ENCODE results near the gene MAEL. TPM values are rescaled to one million over a fixed set of nuclear protein-coding genes. Genes with fewer than 3 reads are reported as not detected.

The MAEL gene
- total and polyA plus RNA-seq, 2 of the 8 experiments (the other 6 are each of a cell fraction or from before 2014, with no cell fraction given), result 0.03 TPM; not detected in 1

- no peak overlapping the region for H3K23ac ChIP-seq (ENCODE audit: insufficient read length)
- no peak overlapping the region for H2BK12ac ChIP-seq (ENCODE audit: low read depth, low read length)
- no peak overlapping the region for H2BK120ac ChIP-seq (replicated peaks; ENCODE audit: low read depth, low read length)
- no peak overlapping the region for H3K4me3 ChIP-seq (ENCODE audit: extremely low read depth in 1 of 4, insufficient read depth in 2 of 4, low read depth in 3 of 4, low read length in 4 of 4)
- no peak overlapping the region for H3K4me2 ChIP-seq (ENCODE audit: insufficient read depth in 1 of 2, low read depth in 2 of 2, low read length in 2 of 2)
- H2BK20ac ChIP-seq (ENCODE audit: low read length), result no peak overlapping the region
- peaks cover 8% of the 10 kb centered on the region; the same call in 1 of the 2 replicates for H3K23me2 ChIP-seq (ENCODE audit: low read depth, low read length)
- WGBS, 2 experiments (ENCODE audit: extremely low coverage in 1 of 2, insufficient coverage in 1 of 2, insufficient read length in 1 of 2, insufficient replicate concordance in 2 of 2, low coverage in 1 of 2, low lambda C conversion rate in 2 of 2, missing lambda C conversion rate in 1 of 2), result 72% methylated on average over 2 of the region's 2 CpGs; no CpG with 5 or more reads in 1 of the 2 experiments
- no peak overlapping the region for H2AK5ac ChIP-seq (ENCODE audit: low read depth, low read length)
- H3K27ac ChIP-seq (ENCODE audit: low read depth, low read length), result no peak overlapping the region
- no peak overlapping the region for H2BK5ac ChIP-seq (ENCODE audit: low read depth, low read length)
- peak overlapping the region; percentile 70; the same call in 1 of the 2 replicates for H2AFZ ChIP-seq (ENCODE audit: low read length)
- no peaks in the 10 kb centered on the region for H3K79me1 ChIP-seq (ENCODE audit: low read depth, low read length)
- ChIA-PET CTCF (ENCODE audit: partially characterized antibody) (interaction anchor here (0.9 to 6.2 kb wide), 3 partner anchors 65 to 88 kb away, joined by 3 to 43 read pairs (median 5); no protein-coding TSS in a partner anchor), POLR2A (ENCODE audit: partially characterized antibody) (no interaction called here)
- no peaks in the 10 kb centered on the region for H3K79me2 ChIP-seq (ENCODE audit: control insufficient read depth in 1 of 2, insufficient read depth in 2 of 2, low read length in 2 of 2)
- H4K20me1 ChIP-seq (replicated peaks in 1 of 2; ENCODE audit: control insufficient read depth in 1 of 2, insufficient read depth in 2 of 2, low read length in 2 of 2), result peaks cover 2% of the 10 kb centered on the region in 2 experiments
- no peak overlapping the region for H3K56ac ChIP-seq (replicated peaks; ENCODE audit: insufficient read length, low read depth, low read length)
- no peak overlapping the region for H4K5ac ChIP-seq (ENCODE audit: insufficient read length, low read depth, low read length)
- peaks cover 24 to 44% (median 37%) of the 10 kb centered on the region in 4 experiments for H3K27me3 ChIP-seq (replicated peaks in 1 of 4; ENCODE audit: control insufficient read depth in 3 of 4, extremely low read depth in 1 of 4, insufficient read depth in 3 of 4, low read length in 3 of 4)
- no peak overlapping the region for H3K9ac ChIP-seq (replicated peaks in 1 of 4; ENCODE audit: extremely low read depth in 1 of 4, low read depth in 3 of 4, low read length in 3 of 4)
- DNase-seq (ENCODE audit: low read depth in 1 of 2, low spot score in 2 of 2), result no peak
- no peaks in the 10 kb centered on the region for H3K9me3 ChIP-seq (ENCODE audit: insufficient read depth in 2 of 2, low read depth in 1 of 2, low read length in 1 of 2)
- peaks cover 0 to 11% (median under 1%) of the 10 kb centered on the region in 4 experiments; a peak in 3 of 7 replicates for H3K4me1 ChIP-seq (replicated peaks in 1 of 4; ENCODE audit: control insufficient read depth in 3 of 4, insufficient read depth in 4 of 4, low read length in 3 of 4)
- FAIRE-seq, result no peak
- H3K4ac ChIP-seq (replicated peaks; ENCODE audit: insufficient read length, low read depth, low read length), result no peak overlapping the region
- no peak overlapping the region for H2BK15ac ChIP-seq (ENCODE audit: low read length)
- H3K36me3 ChIP-seq (ENCODE audit: control insufficient read depth in 2 of 4, insufficient read depth in 4 of 4, low read length in 3 of 4), result no peaks in the 10 kb centered on the region
- H3K14ac ChIP-seq (ENCODE audit: insufficient read length), result no peak overlapping the region
- no peak overlapping the region for H3K18ac ChIP-seq (ENCODE audit: extremely low read depth, low read length)
- no peak overlapping the region for H4K8ac ChIP-seq (ENCODE audit: extremely low read depth, insufficient read depth, low read length)
- H4K91ac ChIP-seq (replicated peaks; ENCODE audit: insufficient read length, low read length), result no peak overlapping the region
- TF ChIP-seq, protein P1, sequence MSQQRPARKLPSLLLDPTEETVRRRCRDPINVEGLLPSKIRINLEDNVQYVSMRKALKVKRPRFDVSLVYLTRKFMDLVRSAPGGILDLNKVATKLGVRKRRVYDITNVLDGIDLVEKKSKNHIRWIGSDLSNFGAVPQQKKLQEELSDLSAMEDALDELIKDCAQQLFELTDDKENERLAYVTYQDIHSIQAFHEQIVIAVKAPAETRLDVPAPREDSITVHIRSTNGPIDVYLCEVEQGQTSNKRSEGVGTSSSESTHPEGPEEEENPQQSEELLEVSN (IDR thresholded peaks at IDR 0.05), result no peak
Measured at GRCh38 chr1:166972826-166973225, 16.3 kb upstream of the MAEL start.

Data from H1 (cell line).